GM18861 (cell line): ENCODE measurements around the gene DPEP2NB.

Source experiments
- ATAC-seq: cut with Tn5 transposase; IDR thresholded peaks from one replicate; pipeline ENCODE4 v1.9.1; 2021; ENCODE audit not compliant: unreplicated experiment

Gene DPEP2NB

GRCh38 chr16:67964477-67965131 is 51.1 kb downstream of the DPEP2NB start:
- no peak for ATAC-seq

GRCh38 chr16:67963662-67964321 is 51.9 kb downstream of the DPEP2NB start:
- ATAC-seq = no peak
